Measurements from ENCODE around the gene NEK9. TPM values are rescaled to one million over a fixed set of nuclear protein-coding genes. Genes with fewer than 3 reads are reported as not detected.

NEK9 gene
- total RNA-seq, 2 donors from 2014 or later, result 26.4 to 38.4 TPM

DNA sequence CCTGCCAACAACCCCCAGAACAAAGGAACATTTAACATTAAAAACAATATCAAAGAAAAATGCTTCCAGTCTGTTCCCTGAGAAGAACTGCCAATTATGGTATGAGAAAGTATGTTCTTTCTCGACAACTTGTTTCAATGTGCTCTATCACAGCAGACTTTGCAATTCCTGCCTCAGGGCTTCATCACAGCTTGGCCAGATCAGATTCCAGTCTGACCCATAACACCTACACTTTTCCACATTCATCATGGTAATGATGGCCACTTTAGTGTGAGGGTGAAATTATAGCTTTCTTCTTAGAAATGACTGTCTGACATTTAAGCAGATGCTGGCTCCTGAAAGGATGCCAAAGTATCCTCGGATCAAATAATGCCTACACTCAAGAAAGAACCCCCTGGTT, 17.0 kb downstream of the NEK9 start:
- Histone ChIP-seq H3K27ac (no peak overlapping the region), H3K27me3 (no peaks in the 10 kb centered on the region), H3K4me3 (no peak overlapping the region), H3K36me3 (replicated peaks in 1 of 2; ENCODE audit: insufficient read depth in 1 of 2, low read depth in 2 of 2) (peaks cover 22 to 36% of the 10 kb centered on the region in 2 donors), H3K9me3 (no peaks in the 10 kb centered on the region), H3K4me1 (no peaks in the 10 kb centered on the region)
- ATAC-seq, result no peak
- intact Hi-C loops (cut with DNase I), result no loop called here
- 76 to 82% methylated on average over 2 of the region's 2 CpGs for WGBS, 2 donors
- TF ChIP-seq, protein P1, sequence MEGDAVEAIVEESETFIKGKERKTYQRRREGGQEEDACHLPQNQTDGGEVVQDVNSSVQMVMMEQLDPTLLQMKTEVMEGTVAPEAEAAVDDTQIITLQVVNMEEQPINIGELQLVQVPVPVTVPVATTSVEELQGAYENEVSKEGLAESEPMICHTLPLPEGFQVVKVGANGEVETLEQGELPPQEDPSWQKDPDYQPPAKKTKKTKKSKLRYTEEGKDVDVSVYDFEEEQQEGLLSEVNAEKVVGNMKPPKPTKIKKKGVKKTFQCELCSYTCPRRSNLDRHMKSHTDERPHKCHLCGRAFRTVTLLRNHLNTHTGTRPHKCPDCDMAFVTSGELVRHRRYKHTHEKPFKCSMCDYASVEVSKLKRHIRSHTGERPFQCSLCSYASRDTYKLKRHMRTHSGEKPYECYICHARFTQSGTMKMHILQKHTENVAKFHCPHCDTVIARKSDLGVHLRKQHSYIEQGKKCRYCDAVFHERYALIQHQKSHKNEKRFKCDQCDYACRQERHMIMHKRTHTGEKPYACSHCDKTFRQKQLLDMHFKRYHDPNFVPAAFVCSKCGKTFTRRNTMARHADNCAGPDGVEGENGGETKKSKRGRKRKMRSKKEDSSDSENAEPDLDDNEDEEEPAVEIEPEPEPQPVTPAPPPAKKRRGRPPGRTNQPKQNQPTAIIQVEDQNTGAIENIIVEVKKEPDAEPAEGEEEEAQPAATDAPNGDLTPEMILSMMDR (IDR thresholded peaks at IDR 0.05), result no peak
- TF ChIP-seq POLR2A (IDR thresholded peaks at IDR 0.05), result no peak
- no peak for DNase-seq

GRCh38 chr14:75107186-75107585, 19.7 kb downstream of the NEK9 start:
- peaks cover 12 to 30% of the 10 kb centered on the region in 2 donors for H3K36me3 ChIP-seq (replicated peaks in 1 of 2; ENCODE audit: insufficient read depth in 1 of 2, low read depth in 2 of 2)
- no peaks in the 10 kb centered on the region for H3K27me3 ChIP-seq
- H3K4me3 ChIP-seq, result no peak overlapping the region
- 74 to 85% methylated on average over 3 of the region's 3 CpGs for WGBS, 2 donors
- intact Hi-C loops (cut with DNase I), result no loop called here
- DNase-seq (no peak), ATAC-seq (no peak)
- TF ChIP-seq POLR2A (IDR thresholded peaks at IDR 0.05), result no peak
- H3K4me1 ChIP-seq, result no peaks in the 10 kb centered on the region
- no peak overlapping the region for H3K27ac ChIP-seq
- no peaks in the 10 kb centered on the region for H3K9me3 ChIP-seq

- no peaks in the 10 kb centered on the region for H3K4me1 ChIP-seq
- no peak overlapping the region for H3K27ac ChIP-seq
- intact Hi-C loops (cut with DNase I), result no loop called here
- H3K36me3 ChIP-seq (replicated peaks in 1 of 2; ENCODE audit: insufficient read depth in 1 of 2, low read depth in 2 of 2), result peaks cover 0 to 29% of the 10 kb centered on the region in 2 donors
- WGBS, 2 donors, result 73 to 86% methylated on average over 4 of the region's 4 CpGs
- DNase-seq (no peak), ATAC-seq (no peak)
- no peak for TF ChIP-seq POLR2A (IDR thresholded peaks at IDR 0.05)
- TF ChIP-seq, protein P1 (IDR thresholded peaks at IDR 0.05), result no peak
- H3K4me3 ChIP-seq, result no peak overlapping the region
- no peaks in the 10 kb centered on the region for H3K9me3 ChIP-seq
- H3K27me3 ChIP-seq, result no peaks in the 10 kb centered on the region
Measured at GRCh38 chr14:75101491-75101890, 25.4 kb downstream of the NEK9 start.

GRCh38 chr14:75098682-75099081, 28.2 kb downstream of the NEK9 start:
- TF ChIP-seq, protein P1 (IDR thresholded peaks at IDR 0.05), result no peak
- no peak for TF ChIP-seq POLR2A (IDR thresholded peaks at IDR 0.05)
- no peaks in the 10 kb centered on the region for H3K4me1 ChIP-seq
- peaks cover 0 to 33% of the 10 kb centered on the region in 2 donors for H3K36me3 ChIP-seq (replicated peaks in 1 of 2; ENCODE audit: insufficient read depth in 1 of 2, low read depth in 2 of 2)
- intact Hi-C loops (cut with DNase I), result no loop called here
- WGBS, 2 donors, result 58 to 60% methylated on average over 1 of the region's 1 CpG
- no peak overlapping the region for H3K4me3 ChIP-seq
- no peaks in the 10 kb centered on the region for H3K9me3 ChIP-seq
- no peaks in the 10 kb centered on the region for H3K27me3 ChIP-seq
- ATAC-seq, result no peak
- DNase-seq, result no peak
- no peak overlapping the region for H3K27ac ChIP-seq

GRCh38 chr14:75098212-75098611, 28.6 kb downstream of the NEK9 start:
- peaks cover 0 to 30% of the 10 kb centered on the region in 2 donors for H3K36me3 ChIP-seq (replicated peaks in 1 of 2; ENCODE audit: insufficient read depth in 1 of 2, low read depth in 2 of 2)
- TF ChIP-seq, protein P1 (IDR thresholded peaks at IDR 0.05), result no peak
- no peak for TF ChIP-seq POLR2A (IDR thresholded peaks at IDR 0.05)
- no peaks in the 10 kb centered on the region for H3K9me3 ChIP-seq
- DNase-seq, result no peak
- H3K27ac ChIP-seq, result no peak overlapping the region
- H3K4me1 ChIP-seq, result no peaks in the 10 kb centered on the region
- no peak for ATAC-seq
- intact Hi-C loops (cut with DNase I), result no loop called here
- H3K4me3 ChIP-seq, result no peak overlapping the region
- H3K27me3 ChIP-seq, result no peaks in the 10 kb centered on the region

Measured in body of pancreas (tissue), 4 donors.